Measurements from ENCODE around the gene PPP2R5C. TPM values are rescaled to one million over a fixed set of nuclear protein-coding genes. Genes with fewer than 3 reads are reported as not detected.

The PPP2R5C gene
- total and polyA plus RNA-seq, 9 of the 15 experiments (the other 6 are each of a cell fraction or from before 2014, with no cell fraction given) = 284 to 617 (median 395) TPM

GRCh38 chr14:101957406-101958234 lies 196.1 kb downstream of the PPP2R5C start (continued):
- no peak for TF ChIP-seq ZSCAN32 (CRISPR knock-in tag; IDR thresholded peaks at IDR 0.05)
- TF ChIP-seq SMAD4 (CRISPR knock-in tag; conservative IDR thresholded peaks at IDR 0.05) = peak; percentile 80
- TF ChIP-seq ZNF3 (CRISPR knock-in tag; IDR thresholded peaks at IDR 0.05) = no peak
- no peak for TF ChIP-seq ZNF408 (CRISPR knock-in tag; IDR thresholded peaks at IDR 0.05; ENCODE audit: low read depth)
- TF ChIP-seq ZNF589 (CRISPR knock-in tag; IDR thresholded peaks at IDR 0.05; ENCODE audit: low read depth) = no peak
- TF ChIP-seq GABPA (tag; conservative IDR thresholded peaks at IDR 0.05; ENCODE audit: low read depth) = no peak
- no peak for TF ChIP-seq RUNX1 (IDR thresholded peaks at IDR 0.05; ENCODE audit: low read depth)
- TF ChIP-seq ZNF431 (CRISPR knock-in tag; IDR thresholded peaks at IDR 0.05) = no peak
- no peak for TF ChIP-seq ZZZ3 (IDR thresholded peaks at IDR 0.05)
- no peak for TF ChIP-seq FOXM1 (IDR thresholded peaks at IDR 0.05; ENCODE audit: low read depth)
- no peak for TF ChIP-seq FOXM1 (CRISPR knock-in tag; IDR thresholded peaks at IDR 0.05; ENCODE audit: low read depth)
- no peak for TF ChIP-seq FUS (optimal IDR thresholded peaks at IDR 0.05; ENCODE audit: low read depth, low read length)
- no peak for TF ChIP-seq ZNF174 (CRISPR knock-in tag; IDR thresholded peaks at IDR 0.05)
- no peak for TF ChIP-seq NEUROD1 (IDR thresholded peaks at IDR 0.05; ENCODE audit: borderline replicate concordance, low read depth, low read length, partially characterized antibody)
- no peak for TF ChIP-seq SLC30A9 (CRISPR knock-in tag; IDR thresholded peaks at IDR 0.05)
- no peak for TF ChIP-seq ZNF24 (IDR thresholded peaks at IDR 0.05)
- no peak for TF ChIP-seq MTA3 (IDR thresholded peaks at IDR 0.05; ENCODE audit: borderline replicate concordance)
- no peak for TF ChIP-seq RAD51 (IDR thresholded peaks at IDR 0.05; ENCODE audit: borderline replicate concordance, low read depth)
- TF ChIP-seq PTRF (tag; IDR thresholded peaks at IDR 0.05) = no peak
- TF ChIP-seq MCM5 (IDR thresholded peaks at IDR 0.05; ENCODE audit: low read depth) = no peak
- TF ChIP-seq HMG20A (CRISPR knock-in tag; conservative IDR thresholded peaks at IDR 0.05) = no peak
- TF ChIP-seq, protein P1, sequence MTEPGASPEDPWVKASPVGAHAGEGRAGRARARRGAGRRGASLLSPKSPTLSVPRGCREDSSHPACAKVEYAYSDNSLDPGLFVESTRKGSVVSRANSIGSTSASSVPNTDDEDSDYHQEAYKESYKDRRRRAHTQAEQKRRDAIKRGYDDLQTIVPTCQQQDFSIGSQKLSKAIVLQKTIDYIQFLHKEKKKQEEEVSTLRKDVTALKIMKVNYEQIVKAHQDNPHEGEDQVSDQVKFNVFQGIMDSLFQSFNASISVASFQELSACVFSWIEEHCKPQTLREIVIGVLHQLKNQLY (CRISPR knock-in tag; conservative IDR thresholded peaks at IDR 0.05) = no peak
- TF ChIP-seq JUND (IDR thresholded peaks at IDR 0.05; ENCODE audit: borderline replicate concordance, low read depth, low read length) = no peak
- no peak for TF ChIP-seq JUND (tag; IDR thresholded peaks at IDR 0.05; ENCODE audit: borderline replicate concordance, low read depth, low read length)
- no peak for TF ChIP-seq BCLAF1 (IDR thresholded peaks at IDR 0.05; ENCODE audit: borderline replicate concordance in 1 of 2, control insufficient read depth in 1 of 2, low read depth in 2 of 2, low read length in 1 of 2)
- TF ChIP-seq KDM1A (IDR thresholded peaks at IDR 0.05) = peak in 1 of 2 experiments; percentile 31; a peak in 1 of 4 replicates
- TF ChIP-seq ZNF384 (IDR thresholded peaks at IDR 0.05; ENCODE audit: low read depth, low read length) = 0 out of 2 replicates have a peak, but pooled peaks have one; percentile 10
- no peak for TF ChIP-seq MAFF (IDR thresholded peaks at IDR 0.05; ENCODE audit: low read length)
